ENCODE results near the gene HFM1.

DNA sequence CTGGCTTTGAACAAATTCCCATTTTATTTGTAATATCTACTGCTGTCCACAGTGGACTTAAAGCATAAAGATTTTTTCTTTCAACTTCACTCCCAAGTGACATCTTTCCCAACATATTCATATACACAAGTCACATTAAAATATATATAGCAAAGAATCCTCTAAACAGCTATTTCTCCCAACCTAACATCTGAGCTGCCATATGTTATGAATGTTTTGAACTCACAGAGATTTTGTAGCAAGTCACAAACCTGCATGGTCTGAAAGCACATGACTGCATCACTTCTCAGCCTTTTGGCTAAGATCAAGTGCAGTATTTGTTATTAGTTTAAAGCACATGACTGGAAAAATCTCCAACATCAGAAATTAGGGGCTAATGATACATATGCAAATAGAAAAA lies 7.7 kb upstream of the HFM1 start:
- TF ChIP-seq, protein P1, sequence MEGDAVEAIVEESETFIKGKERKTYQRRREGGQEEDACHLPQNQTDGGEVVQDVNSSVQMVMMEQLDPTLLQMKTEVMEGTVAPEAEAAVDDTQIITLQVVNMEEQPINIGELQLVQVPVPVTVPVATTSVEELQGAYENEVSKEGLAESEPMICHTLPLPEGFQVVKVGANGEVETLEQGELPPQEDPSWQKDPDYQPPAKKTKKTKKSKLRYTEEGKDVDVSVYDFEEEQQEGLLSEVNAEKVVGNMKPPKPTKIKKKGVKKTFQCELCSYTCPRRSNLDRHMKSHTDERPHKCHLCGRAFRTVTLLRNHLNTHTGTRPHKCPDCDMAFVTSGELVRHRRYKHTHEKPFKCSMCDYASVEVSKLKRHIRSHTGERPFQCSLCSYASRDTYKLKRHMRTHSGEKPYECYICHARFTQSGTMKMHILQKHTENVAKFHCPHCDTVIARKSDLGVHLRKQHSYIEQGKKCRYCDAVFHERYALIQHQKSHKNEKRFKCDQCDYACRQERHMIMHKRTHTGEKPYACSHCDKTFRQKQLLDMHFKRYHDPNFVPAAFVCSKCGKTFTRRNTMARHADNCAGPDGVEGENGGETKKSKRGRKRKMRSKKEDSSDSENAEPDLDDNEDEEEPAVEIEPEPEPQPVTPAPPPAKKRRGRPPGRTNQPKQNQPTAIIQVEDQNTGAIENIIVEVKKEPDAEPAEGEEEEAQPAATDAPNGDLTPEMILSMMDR (IDR thresholded peaks at IDR 0.05; ENCODE audit: insufficient read depth, low read length), result no peak
- TF ChIP-seq, protein P2, sequence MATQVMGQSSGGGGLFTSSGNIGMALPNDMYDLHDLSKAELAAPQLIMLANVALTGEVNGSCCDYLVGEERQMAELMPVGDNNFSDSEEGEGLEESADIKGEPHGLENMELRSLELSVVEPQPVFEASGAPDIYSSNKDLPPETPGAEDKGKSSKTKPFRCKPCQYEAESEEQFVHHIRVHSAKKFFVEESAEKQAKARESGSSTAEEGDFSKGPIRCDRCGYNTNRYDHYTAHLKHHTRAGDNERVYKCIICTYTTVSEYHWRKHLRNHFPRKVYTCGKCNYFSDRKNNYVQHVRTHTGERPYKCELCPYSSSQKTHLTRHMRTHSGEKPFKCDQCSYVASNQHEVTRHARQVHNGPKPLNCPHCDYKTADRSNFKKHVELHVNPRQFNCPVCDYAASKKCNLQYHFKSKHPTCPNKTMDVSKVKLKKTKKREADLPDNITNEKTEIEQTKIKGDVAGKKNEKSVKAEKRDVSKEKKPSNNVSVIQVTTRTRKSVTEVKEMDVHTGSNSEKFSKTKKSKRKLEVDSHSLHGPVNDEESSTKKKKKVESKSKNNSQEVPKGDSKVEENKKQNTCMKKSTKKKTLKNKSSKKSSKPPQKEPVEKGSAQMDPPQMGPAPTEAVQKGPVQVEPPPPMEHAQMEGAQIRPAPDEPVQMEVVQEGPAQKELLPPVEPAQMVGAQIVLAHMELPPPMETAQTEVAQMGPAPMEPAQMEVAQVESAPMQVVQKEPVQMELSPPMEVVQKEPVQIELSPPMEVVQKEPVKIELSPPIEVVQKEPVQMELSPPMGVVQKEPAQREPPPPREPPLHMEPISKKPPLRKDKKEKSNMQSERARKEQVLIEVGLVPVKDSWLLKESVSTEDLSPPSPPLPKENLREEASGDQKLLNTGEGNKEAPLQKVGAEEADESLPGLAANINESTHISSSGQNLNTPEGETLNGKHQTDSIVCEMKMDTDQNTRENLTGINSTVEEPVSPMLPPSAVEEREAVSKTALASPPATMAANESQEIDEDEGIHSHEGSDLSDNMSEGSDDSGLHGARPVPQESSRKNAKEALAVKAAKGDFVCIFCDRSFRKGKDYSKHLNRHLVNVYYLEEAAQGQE (IDR thresholded peaks at IDR 0.05; ENCODE audit: insufficient replicate concordance, low read depth), result no peak
- TF ChIP-seq POLR2AphosphoS5 (IDR thresholded peaks at IDR 0.05; ENCODE audit: low read depth), result no peak
- TF ChIP-seq SPI1 (IDR thresholded peaks at IDR 0.05; ENCODE audit: borderline replicate concordance, low read depth), result no peak
